Loucy (cell line): ENCODE results near the gene KIAA0930.

Experiments
- H2AFZ ChIP-seq: fragments of 200-600 bp; sonication (generic); 2 replicates; pipeline ENCODE4 v1.6.0; 2016; ENCODE audit warnings: antibody characterized with exemption, mild to moderate bottlenecking, low read length, moderate library complexity
- H3F3A ChIP-seq: fragments of 200-600 bp; 2 replicates; pipeline ENCODE4 v1.6.0; 2016; ENCODE audit warnings: antibody characterized with exemption, low read depth, mild to moderate bottlenecking
- H3K27me3 ChIP-seq: fragments of 200-600 bp; sonication (generic); 2 replicates; pipeline ENCODE4 v1.6.1; 2014; ENCODE audit warnings: low read length, mild to moderate bottlenecking; ENCODE audit not compliant: insufficient read depth, poor library complexity, severe bottlenecking
- H3K36me3 ChIP-seq: fragments of 200-600 bp; sonication (generic); 2 replicates; pipeline ENCODE4 v1.6.1; 2016; ENCODE audit warnings: low read length; ENCODE audit not compliant: insufficient read depth
- H3K4me1 ChIP-seq: fragments of 200-600 bp; sonication (generic); 2 replicates; pipeline ENCODE4 v1.5.1; 2014; ENCODE audit warnings: low read length, mild to moderate bottlenecking; ENCODE audit not compliant: insufficient read depth, poor library complexity, severe bottlenecking
- H3K4me2 ChIP-seq: fragments of 200-600 bp; sonication (generic); 2 replicates; pipeline ENCODE4 v1.6.0; 2014; ENCODE audit warnings: antibody characterized with exemption, low read length, low read depth, mild to moderate bottlenecking; ENCODE audit not compliant: poor library complexity, severe bottlenecking
- H3K4me3 ChIP-seq: fragments of 200-600 bp; sonication (generic); 2 replicates; pipeline ENCODE4 v1.5.1; 2014; ENCODE audit warnings: low read length, mild to moderate bottlenecking, mixed read lengths; ENCODE audit not compliant: poor library complexity, severe bottlenecking
- H3K79me2 ChIP-seq: fragments of 200-600 bp; sonication (generic); 2 replicates; pipeline ENCODE4 v1.6.1; 2014; ENCODE audit warnings: low read length; ENCODE audit not compliant: insufficient read depth
- H3K9ac ChIP-seq: fragments of 200-600 bp; sonication (generic); 2 replicates; pipeline ENCODE4 v1.6.0; 2014; ENCODE audit warnings: mild to moderate bottlenecking, low read depth, low read length, moderate library complexity; ENCODE audit not compliant: poor library complexity, severe bottlenecking
- H3K9me2 ChIP-seq: fragments of 200-600 bp; sonication (generic); replicated peaks from 2 replicates; pipeline ENCODE4 v1.6.1; 2016; ENCODE audit warnings: low read depth, low read length, mixed read lengths
- H3K9me3 ChIP-seq: fragments of 200-600 bp; sonication (generic); 2 replicates; pipeline ENCODE4 v1.6.1; 2014; ENCODE audit warnings: mild to moderate bottlenecking, antibody characterized with exemption, low read length, low read depth; ENCODE audit not compliant: insufficient read depth
- H4K20me1 ChIP-seq: fragments of 200-600 bp; sonication (generic); 2 replicates; pipeline ENCODE4 v1.6.0; 2014; ENCODE audit warnings: antibody characterized with exemption, low read length, mild to moderate bottlenecking; ENCODE audit not compliant: insufficient read depth, poor library complexity, severe bottlenecking
- CTCF ChIP-seq: fragments of 200-600 bp; sonication (generic); conservative IDR thresholded peaks from 2 replicates; pipeline ENCODE4 v1.5.1; 2014; ENCODE audit warnings: mild to moderate bottlenecking, antibody characterized with exemption, low read length
- EZH2phosphoT487 ChIP-seq: fragments of 200-600 bp; IDR thresholded peaks from 2 replicates; pipeline ENCODE4 v1.6.1; 2018; ENCODE audit warnings: antibody characterized with exemption, mild to moderate bottlenecking, moderate library complexity, borderline replicate concordance

Gene KIAA0930

GRCh38 chr22:45237065-45237990 is 3.4 kb downstream of the KIAA0930 start:
- no peaks in the 10 kb centered on the region for H3K36me3 ChIP-seq
- no peaks in the 10 kb centered on the region for H3K9me3 ChIP-seq
- H3K9me2 ChIP-seq, result no peaks in the 10 kb centered on the region
- H3K4me2 ChIP-seq, result no peak overlapping the region
- no peak overlapping the region for H2AFZ ChIP-seq
- no peaks in the 10 kb centered on the region for H3K27me3 ChIP-seq
- H4K20me1 ChIP-seq, result peaks cover 9% of the 10 kb centered on the region
- H3F3A ChIP-seq, result no peaks in the 10 kb centered on the region
- no peak overlapping the region for H3K9ac ChIP-seq
- TF ChIP-seq CTCF (no peak), EZH2phosphoT487 (no peak)
- H3K4me1 ChIP-seq, result peaks cover 18% of the 10 kb centered on the region
- no peak overlapping the region for H3K4me3 ChIP-seq
- H3K79me2 ChIP-seq, result peaks cover 6% of the 10 kb centered on the region

- Histone ChIP-seq H3K9me2 (no peaks in the 10 kb centered on the region), H3K27me3 (no peaks in the 10 kb centered on the region), H2AFZ (no peak overlapping the region), H4K20me1 (peaks cover 9% of the 10 kb centered on the region), H3K36me3 (no peaks in the 10 kb centered on the region), H3K4me2 (no peak overlapping the region), H3K9ac (no peak overlapping the region), H3K79me2 (peaks cover 6% of the 10 kb centered on the region), H3K4me3 (no peak overlapping the region), H3F3A (no peaks in the 10 kb centered on the region), H3K9me3 (no peaks in the 10 kb centered on the region), H3K4me1 (peaks cover 11% of the 10 kb centered on the region)
- no peak for TF ChIP-seq EZH2phosphoT487
- TF ChIP-seq CTCF, result no peak
Observed at GRCh38 chr22:45235851-45236342, 4.8 kb downstream of the KIAA0930 start.

GRCh38 chr22:45235101-45235777 is 5.5 kb downstream of the KIAA0930 start:
- peaks cover 10% of the 10 kb centered on the region for H3K4me1 ChIP-seq
- H2AFZ ChIP-seq, result no peak overlapping the region
- H3K79me2 ChIP-seq, result peaks cover 5% of the 10 kb centered on the region
- TF ChIP-seq EZH2phosphoT487 (no peak), CTCF (no peak)
- H3K9ac ChIP-seq, result no peak overlapping the region
- H3K9me3 ChIP-seq, result no peaks in the 10 kb centered on the region
- H3K36me3 ChIP-seq, result no peaks in the 10 kb centered on the region
- H3K9me2 ChIP-seq, result no peaks in the 10 kb centered on the region
- no peaks in the 10 kb centered on the region for H3K27me3 ChIP-seq
- no peaks in the 10 kb centered on the region for H3F3A ChIP-seq
- no peak overlapping the region for H3K4me3 ChIP-seq
- H3K4me2 ChIP-seq, result no peak overlapping the region
- peaks cover 9% of the 10 kb centered on the region for H4K20me1 ChIP-seq
